Neutrophil (primary cell): ENCODE data around the gene ELP6.
A peak's percentile ranks its signal among the peaks of the same experiment; 100 is the strongest.

Experiments
- H3K27ac ChIP-seq: fragments of 200-600 bp; sonication (generic); 2 replicates; pipeline ENCODE4 v1.5.1; 2016; ENCODE audit warnings: mild to moderate bottlenecking, moderate library complexity
- H3K27me3 ChIP-seq: fragments of 200-600 bp; sonication (generic); 2 replicates; pipeline ENCODE4 v1.6.0; 2016; ENCODE audit warnings: mild to moderate bottlenecking
- H3K36me3 ChIP-seq: fragments of 200-600 bp; sonication (generic); 2 replicates; pipeline ENCODE4 v1.5.1; 2017
- H3K4me1 ChIP-seq, 2 experiments: fragments of 200-600 bp in 1 of 2; sonication (generic) in 1 of 2; 1 replicate in 1 of 2; 2 replicates in 1 of 2; pipeline versions ENCODE4 v1.5.1 to v1.6.1; 2013 to 2016; ENCODE audit warnings: low read depth in 1 of 2, low read length in 1 of 2, mild to moderate bottlenecking in 1 of 2, moderate library complexity in 1 of 2; ENCODE audit not compliant: control insufficient read depth in 1 of 2, insufficient read depth in 1 of 2
- H3K4me3 ChIP-seq, 2 experiments: fragments of 200-600 bp in 1 of 2; sonication (generic) in 1 of 2; 1 replicate in 1 of 2; 2 replicates in 1 of 2; pipeline ENCODE4 v1.5.1; 2013 to 2016; ENCODE audit warnings: low read depth in 1 of 2, low read length in 1 of 2, mild to moderate bottlenecking in 1 of 2, moderate library complexity in 1 of 2
- H3K9me3 ChIP-seq: fragments of 200-600 bp; sonication (generic); 2 replicates; pipeline ENCODE4 v1.5.1; 2016
- TF ChIP-seq, protein P1 (sequence below): fragments of 200-600 bp; sonication (generic); IDR thresholded peaks from 2 replicates; pipeline ENCODE4 v1.5.1; 2016; ENCODE audit warnings: antibody characterized with exemption

The ELP6 gene, protein sequence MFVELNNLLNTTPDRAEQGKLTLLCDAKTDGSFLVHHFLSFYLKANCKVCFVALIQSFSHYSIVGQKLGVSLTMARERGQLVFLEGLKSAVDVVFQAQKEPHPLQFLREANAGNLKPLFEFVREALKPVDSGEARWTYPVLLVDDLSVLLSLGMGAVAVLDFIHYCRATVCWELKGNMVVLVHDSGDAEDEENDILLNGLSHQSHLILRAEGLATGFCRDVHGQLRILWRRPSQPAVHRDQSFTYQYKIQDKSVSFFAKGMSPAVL

DNA sequence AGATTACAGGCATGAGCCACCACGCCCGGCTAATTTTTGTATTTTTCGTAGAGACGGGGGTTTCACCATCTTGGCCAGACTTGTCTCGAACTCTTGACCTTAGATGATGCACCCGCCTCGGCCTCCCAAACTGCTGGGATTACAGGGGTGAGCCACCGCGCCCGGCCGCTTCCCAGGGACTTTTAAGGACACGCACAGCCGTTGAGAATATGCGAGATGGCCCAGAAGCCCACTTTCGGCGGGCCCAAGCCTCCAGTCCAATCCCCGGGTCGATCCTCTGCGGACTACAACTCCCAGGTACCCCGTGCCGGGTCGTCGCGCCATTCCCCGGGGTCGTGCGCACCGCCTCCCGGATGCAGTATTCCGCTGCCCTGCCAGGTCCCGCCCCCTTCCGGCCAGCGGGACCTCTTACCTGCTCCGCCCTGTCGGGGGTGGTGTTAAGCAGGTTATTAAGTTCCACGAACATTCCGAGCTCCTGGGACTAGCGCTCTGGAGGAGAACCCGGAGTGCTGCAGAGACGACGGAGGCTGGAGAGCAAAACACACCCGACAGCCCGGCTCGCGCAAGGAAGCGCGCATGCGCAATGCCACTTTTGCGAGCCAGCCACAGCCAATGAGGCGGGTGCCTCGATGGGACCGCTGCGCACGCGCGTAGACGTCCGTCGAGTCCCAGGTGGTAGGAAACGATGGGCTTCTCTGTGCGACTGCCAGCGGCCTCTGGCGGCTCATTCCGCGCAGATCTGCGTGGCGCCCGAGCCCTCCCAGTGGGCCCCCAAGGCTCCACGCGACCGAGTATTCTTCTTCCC is at the start of gene ELP6:
Gene ELP6, minus strand, starts transcription at position 588 of the 805 bp plus-strand sequence. Its CDS starts 122 bp downstream, at position 466.
- peaks cover 4% of the 10 kb centered on the region for H3K36me3 ChIP-seq
- TF ChIP-seq, protein P1, sequence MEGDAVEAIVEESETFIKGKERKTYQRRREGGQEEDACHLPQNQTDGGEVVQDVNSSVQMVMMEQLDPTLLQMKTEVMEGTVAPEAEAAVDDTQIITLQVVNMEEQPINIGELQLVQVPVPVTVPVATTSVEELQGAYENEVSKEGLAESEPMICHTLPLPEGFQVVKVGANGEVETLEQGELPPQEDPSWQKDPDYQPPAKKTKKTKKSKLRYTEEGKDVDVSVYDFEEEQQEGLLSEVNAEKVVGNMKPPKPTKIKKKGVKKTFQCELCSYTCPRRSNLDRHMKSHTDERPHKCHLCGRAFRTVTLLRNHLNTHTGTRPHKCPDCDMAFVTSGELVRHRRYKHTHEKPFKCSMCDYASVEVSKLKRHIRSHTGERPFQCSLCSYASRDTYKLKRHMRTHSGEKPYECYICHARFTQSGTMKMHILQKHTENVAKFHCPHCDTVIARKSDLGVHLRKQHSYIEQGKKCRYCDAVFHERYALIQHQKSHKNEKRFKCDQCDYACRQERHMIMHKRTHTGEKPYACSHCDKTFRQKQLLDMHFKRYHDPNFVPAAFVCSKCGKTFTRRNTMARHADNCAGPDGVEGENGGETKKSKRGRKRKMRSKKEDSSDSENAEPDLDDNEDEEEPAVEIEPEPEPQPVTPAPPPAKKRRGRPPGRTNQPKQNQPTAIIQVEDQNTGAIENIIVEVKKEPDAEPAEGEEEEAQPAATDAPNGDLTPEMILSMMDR, result peak; percentile 58
- peak within 1 kb of the TSS; percentile 98 to 99 for H3K4me3 ChIP-seq
- H3K4me1 ChIP-seq, result peaks cover 6 to 7% of the 10 kb centered on the region in 2 experiments
- peak within 1 kb of the TSS; percentile 90 for H3K27ac ChIP-seq
- no peaks in the 10 kb centered on the region for H3K27me3 ChIP-seq
- H3K9me3 ChIP-seq, result no peaks in the 10 kb centered on the region

DNA sequence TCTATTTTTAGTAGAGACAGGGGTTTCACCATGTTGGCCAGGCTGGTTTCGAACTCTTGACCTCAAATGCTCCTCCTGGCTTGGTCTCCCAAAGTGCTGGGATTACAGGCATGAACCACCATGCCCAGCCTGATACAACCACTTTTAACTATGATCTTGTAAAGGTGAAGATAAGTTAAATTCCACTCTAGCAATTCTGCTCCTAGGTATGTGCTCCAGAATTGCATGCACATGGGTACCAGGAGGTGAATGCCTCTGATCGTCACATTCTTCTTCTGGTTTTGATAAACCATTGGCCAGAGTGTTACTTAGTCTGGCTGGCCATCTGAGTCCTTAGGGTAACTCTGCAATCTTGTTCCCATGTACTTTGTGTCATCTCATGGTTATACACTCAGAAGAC is 42.8 kb upstream of the ELP6 start:
- no peaks in the 10 kb centered on the region for H3K27me3 ChIP-seq
- no peak overlapping the region for H3K27ac ChIP-seq
- no peaks in the 10 kb centered on the region for H3K4me1 ChIP-seq
- no peaks in the 10 kb centered on the region for H3K9me3 ChIP-seq
- H3K4me3 ChIP-seq, result no peak overlapping the region
- H3K36me3 ChIP-seq, result no peaks in the 10 kb centered on the region
- TF ChIP-seq, protein P1, result no peak

DNA sequence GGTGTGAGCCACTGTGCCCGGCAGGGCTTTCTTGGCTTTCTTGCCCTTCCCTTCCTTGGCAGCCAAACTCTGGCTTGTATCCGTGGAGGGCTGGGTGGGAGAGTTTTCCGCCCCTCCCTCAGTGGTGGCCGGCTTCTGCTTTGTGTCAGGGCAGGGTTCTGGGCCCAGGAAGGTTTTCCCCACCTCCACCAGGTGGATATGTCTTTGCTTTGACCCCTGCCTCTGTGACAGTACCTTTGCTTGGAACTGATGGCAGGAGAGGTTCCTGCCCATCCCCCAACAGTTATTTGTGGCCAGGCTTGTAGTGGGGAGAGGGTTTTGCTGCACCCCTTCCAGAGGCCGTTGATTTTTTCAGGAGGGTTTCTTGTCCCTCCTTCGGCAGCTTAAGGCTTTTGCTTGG is 40.8 kb upstream of the ELP6 start:
- H3K4me1 ChIP-seq, result no peaks in the 10 kb centered on the region
- H3K4me3 ChIP-seq, result no peak overlapping the region
- H3K36me3 ChIP-seq, result no peaks in the 10 kb centered on the region
- H3K27ac ChIP-seq, result no peak overlapping the region
- no peaks in the 10 kb centered on the region for H3K27me3 ChIP-seq
- TF ChIP-seq, protein P1, result no peak
- H3K9me3 ChIP-seq, result no peaks in the 10 kb centered on the region

DNA sequence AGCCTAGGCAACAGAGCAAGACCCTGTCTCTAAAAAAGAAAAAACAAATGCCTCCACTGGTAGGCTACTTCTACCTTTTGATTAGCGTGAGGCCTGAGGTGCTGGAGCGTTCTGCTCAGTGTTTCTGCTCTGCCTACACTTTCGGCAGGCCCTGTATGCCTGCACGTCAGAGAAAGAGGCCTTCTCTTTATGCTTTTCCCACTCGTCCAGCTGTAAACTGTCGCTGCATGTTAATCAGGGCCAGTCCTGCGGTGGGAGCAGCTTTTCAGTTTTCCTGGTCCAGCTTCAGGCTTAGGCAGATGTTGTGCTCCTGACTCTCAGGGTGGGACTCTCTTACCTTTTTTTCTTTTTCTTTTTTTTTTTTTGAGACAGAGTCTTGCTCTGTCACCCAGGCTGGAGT is 39.9 kb upstream of the ELP6 start:
- Histone ChIP-seq H3K9me3 (no peaks in the 10 kb centered on the region), H3K27me3 (no peaks in the 10 kb centered on the region)
- TF ChIP-seq, protein P1, result no peak

DNA sequence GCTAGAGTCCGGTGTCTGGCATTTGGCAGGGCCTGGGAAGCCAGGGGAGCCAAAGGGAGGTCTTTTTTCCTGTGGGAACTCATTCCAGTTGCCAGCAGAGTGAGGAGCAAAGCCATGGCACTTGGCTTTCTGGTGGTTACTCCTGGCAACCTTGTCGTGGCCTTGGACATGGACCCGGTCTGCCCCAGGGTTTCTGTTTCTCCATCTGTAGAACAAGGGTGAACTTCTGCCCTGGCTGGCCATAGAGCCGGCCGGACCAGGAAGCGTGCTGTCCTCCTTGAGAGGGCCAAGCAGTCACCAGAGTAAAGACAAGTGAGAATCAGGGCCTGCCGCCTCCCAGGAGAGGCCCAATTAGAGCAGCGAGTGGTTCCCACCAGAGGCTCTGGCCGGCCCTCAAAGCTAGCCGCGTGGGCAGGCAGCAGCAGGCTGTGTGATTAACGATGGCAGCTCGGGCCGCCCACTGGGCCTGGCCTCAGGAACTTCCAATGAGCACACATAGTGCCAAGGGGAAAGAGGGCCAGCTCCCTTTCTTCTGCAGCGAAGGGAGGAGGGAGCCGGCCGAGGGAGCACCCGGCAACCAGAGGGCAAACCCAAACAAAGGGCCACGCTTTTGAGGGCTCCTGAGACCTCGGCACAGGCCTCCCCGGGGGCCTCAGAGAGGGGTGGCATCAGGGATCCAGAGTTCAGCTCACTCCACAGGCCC is 29.1 kb upstream of the ELP6 start:
- H3K4me1 ChIP-seq, result no peaks in the 10 kb centered on the region
- H3K9me3 ChIP-seq, result no peaks in the 10 kb centered on the region
- no peak overlapping the region for H3K27ac ChIP-seq
- H3K27me3 ChIP-seq, result peaks cover 4% of the 10 kb centered on the region
- H3K4me3 ChIP-seq, result no peak overlapping the region
- TF ChIP-seq, protein P1, result no peak
- H3K36me3 ChIP-seq, result no peaks in the 10 kb centered on the region

More for the DNA sequence above, 39.9 kb upstream of the ELP6 start:
- H3K27ac ChIP-seq, result no peak overlapping the region
- H3K36me3 ChIP-seq, result no peaks in the 10 kb centered on the region
- no peaks in the 10 kb centered on the region for H3K4me1 ChIP-seq
- no peak overlapping the region for H3K4me3 ChIP-seq
